ENCODE data around the gene MAP3K2. TPM values are rescaled to one million over a fixed set of nuclear protein-coding genes. Genes with fewer than 3 reads are reported as not detected.

The MAP3K2 gene
- polyA plus RNA-seq, 3 donors, result 16.0 to 86.4 (median 66.3) TPM

- Mint-ChIP-seq H3K27me3 (ENCODE audit: low read depth in 3 of 3) (peaks cover 6 to 23% (median 20%) of the 10 kb centered on the region in 3 donors), H3K27ac (peak overlapping the region; percentile 71 to 98 (median 87)), H3K36me3 (peaks cover 0 to 1% of the 10 kb centered on the region in 2 donors), H3K4me3 (peak overlapping the region in 1 of 2 donors; percentile 53), H3K4me1 (peaks cover 64% of the 10 kb centered on the region), H3K9me3 (no peaks in the 10 kb centered on the region)
- TF ChIP-seq CTCF (IDR thresholded peaks at IDR 0.05), result no peak
- no peak overlapping the region for H2AFZ ChIP-seq (ENCODE audit: insufficient read depth, low read depth, low read length, poor library complexity, severe bottlenecking)
- no peak overlapping the region for H3K9ac ChIP-seq (ENCODE audit: insufficient read depth, low read length, poor library complexity, severe bottlenecking)
- H3K27ac ChIP-seq (ENCODE audit: low read depth in 1 of 2, low read length in 2 of 2), result peak overlapping the region in 1 of 2 donors; percentile 63
- H3K4me3 ChIP-seq (replicated peaks in 1 of 3; ENCODE audit: low read depth in 2 of 3, low read length in 3 of 3), result peak overlapping the region in 1 of 3 experiments; percentile 31
- no peaks in the 10 kb centered on the region for H3K9me3 ChIP-seq (replicated peaks in 1 of 2; ENCODE audit: control insufficient read depth in 1 of 2, insufficient read depth in 1 of 2, low read length in 2 of 2)
- H3K27me3 ChIP-seq (ENCODE audit: control insufficient read depth in 2 of 2, insufficient read depth in 2 of 2, low read length in 2 of 2), result peaks cover 0 to 4% of the 10 kb centered on the region in 2 donors
- no peaks in the 10 kb centered on the region for H3K36me3 ChIP-seq (replicated peaks in 1 of 2; ENCODE audit: control insufficient read depth in 1 of 2, insufficient read depth in 2 of 2, low read length in 2 of 2)
- no peaks in the 10 kb centered on the region for H4K20me1 ChIP-seq (ENCODE audit: insufficient read depth, low read length)
- peaks cover 57 to 69% of the 10 kb centered on the region in 2 donors for H3K4me1 ChIP-seq (ENCODE audit: control insufficient read depth in 1 of 2, insufficient read depth in 2 of 2, low read length in 2 of 2)
- no peaks in the 10 kb centered on the region for H3K79me2 ChIP-seq (ENCODE audit: insufficient read depth, low read length)
- DNase-seq, result peak in 2 of 3 donors; percentile 35 to 44
- intact Hi-C loops (cut with micrococcal nuclease), result loop anchor here (2.0 to 10.0 kb wide), 2 partner anchors 59 to 349 kb away; no protein-coding TSS in a partner anchor
- WGBS (ENCODE audit: insufficient coverage), result 71% methylated on average over 3 of the region's 8 CpGs
- peak overlapping the region; percentile 35 for H3K4me2 ChIP-seq (replicated peaks; ENCODE audit: extremely low read depth, low read length, poor library complexity, severe bottlenecking)
These were observed 26.2 kb upstream of the MAP3K2 start for GRCh38 chr2:127413782-127414637.

- Histone ChIP-seq H3K27me3 (ENCODE audit: control insufficient read depth in 2 of 2, insufficient read depth in 2 of 2, low read length in 2 of 2) (peaks cover 0 to 4% of the 10 kb centered on the region in 2 donors), H3K36me3 (replicated peaks in 1 of 2; ENCODE audit: control insufficient read depth in 1 of 2, insufficient read depth in 2 of 2, low read length in 2 of 2) (no peaks in the 10 kb centered on the region), H3K9me3 (replicated peaks in 1 of 2; ENCODE audit: control insufficient read depth in 1 of 2, insufficient read depth in 1 of 2, low read length in 2 of 2) (no peaks in the 10 kb centered on the region), H3K4me1 (ENCODE audit: control insufficient read depth in 1 of 2, insufficient read depth in 2 of 2, low read length in 2 of 2) (peaks cover 64 to 76% of the 10 kb centered on the region in 2 donors), H3K9ac (ENCODE audit: insufficient read depth, low read length, poor library complexity, severe bottlenecking) (no peak overlapping the region), H3K4me3 (replicated peaks in 1 of 3; ENCODE audit: low read depth in 2 of 3, low read length in 3 of 3) (no peak overlapping the region), H3K79me2 (ENCODE audit: insufficient read depth, low read length) (no peaks in the 10 kb centered on the region), H4K20me1 (ENCODE audit: insufficient read depth, low read length) (no peaks in the 10 kb centered on the region), H3K4me2 (replicated peaks; ENCODE audit: extremely low read depth, low read length, poor library complexity, severe bottlenecking) (peak overlapping the region; percentile 35), H3K27ac (ENCODE audit: low read depth in 1 of 2, low read length in 2 of 2) (peak overlapping the region in 1 of 2 donors; percentile 63), H2AFZ (ENCODE audit: insufficient read depth, low read depth, low read length, poor library complexity, severe bottlenecking) (no peak overlapping the region)
- H3K4me3 Mint-ChIP-seq, result peak overlapping the region in 1 of 2 donors; percentile 53
- peaks cover 0 to 1% of the 10 kb centered on the region in 2 donors for H3K36me3 Mint-ChIP-seq
- WGBS (ENCODE audit: insufficient coverage), result no CpG with 5 or more reads among the region's 3 CpGs
- DNase-seq, result no peak
- peak overlapping the region; percentile 71 to 100 (median 94) for H3K27ac Mint-ChIP-seq
- H3K27me3 Mint-ChIP-seq (ENCODE audit: low read depth in 3 of 3), result peaks cover 6 to 23% (median 20%) of the 10 kb centered on the region in 3 donors
- H3K9me3 Mint-ChIP-seq, result no peaks in the 10 kb centered on the region
- TF ChIP-seq CTCF (IDR thresholded peaks at IDR 0.05), result no peak
- peaks cover 67% of the 10 kb centered on the region for H3K4me1 Mint-ChIP-seq
- intact Hi-C loops (cut with micrococcal nuclease), result loop anchor here in 1 of 2 donors (10.0 kb wide), 1 partner anchor 348 kb away; no protein-coding TSS in a partner anchor
These were observed 25.4 kb upstream of the MAP3K2 start for GRCh38 chr2:127413200-127413599.

Measured in CD14-positive monocyte (primary cell).